Liver (tissue), 9 donors: Measurements from ENCODE around the gene ACER2. TPM values are rescaled to one million over a fixed set of nuclear protein-coding genes. Genes with fewer than 3 reads are reported as not detected.

Source experiments
- DNase-seq: peaks from one replicate; pipeline ENCODE4 v3.0.0-alpha.2; 2017; ENCODE audit warnings: low spot score
- H3K27ac ChIP-seq, 2 donors: one replicate each; pipeline ENCODE4 v1.7.0; 2013; ENCODE audit warnings: inconsistent platforms in 2 of 2, low read length in 2 of 2, control low read depth in 1 of 2, low read depth in 1 of 2, mild to moderate bottlenecking in 1 of 2
- H3K27me3 ChIP-seq, 4 donors: one replicate each; pipeline versions ENCODE4 v1.6.1 to v1.7.0; 2013; ENCODE audit warnings: low read length in 3 of 4, inconsistent platforms in 1 of 4, mild to moderate bottlenecking in 1 of 4, moderate library complexity in 1 of 4; ENCODE audit not compliant: control insufficient read depth in 4 of 4, insufficient read depth in 4 of 4
- H3K36me3 ChIP-seq, 4 donors: one replicate each; pipeline versions ENCODE4 v1.6.1 to v1.7.0; 2013; ENCODE audit warnings: low read length in 3 of 4, mild to moderate bottlenecking in 3 of 4, low read depth in 1 of 4, moderate library complexity in 1 of 4; ENCODE audit not compliant: control insufficient read depth in 4 of 4, insufficient read depth in 3 of 4
- H3K4me1 ChIP-seq, 4 donors: one replicate each; pipeline versions ENCODE4 v1.6.1 to v1.7.0; 2013; ENCODE audit warnings: low read length in 3 of 4, mild to moderate bottlenecking in 3 of 4, moderate library complexity in 1 of 4; ENCODE audit not compliant: control insufficient read depth in 4 of 4, insufficient read depth in 4 of 4
- H3K4me3 ChIP-seq, 3 donors: one replicate each; pipeline versions ENCODE4 v1.6.1 to v1.7.0; 2013; ENCODE audit warnings: low read length in 3 of 3, control low read depth in 1 of 3, low read depth in 1 of 3, mild to moderate bottlenecking in 1 of 3
- H3K9ac ChIP-seq, 2 donors: one replicate each; pipeline ENCODE4 v1.7.0; 2013; ENCODE audit warnings: low read length in 2 of 2, mild to moderate bottlenecking in 2 of 2, moderate library complexity in 2 of 2, control low read depth in 1 of 2, low read depth in 1 of 2
- H3K9me3 ChIP-seq, 4 donors: one replicate each; pipeline versions ENCODE4 v1.6.1 to v1.7.0; 2013; ENCODE audit warnings: low read length in 3 of 4; ENCODE audit not compliant: control insufficient read depth in 4 of 4
- EGR1 ChIP-seq, 2 donors: IDR thresholded peaks; 2 replicates each; pipeline ENCODE4 v1.6.1; 2016 to 2018; ENCODE audit warnings: antibody characterized with exemption in 2 of 2, low read depth in 2 of 2
- FOXA1 ChIP-seq: IDR thresholded peaks from 2 replicates; pipeline ENCODE4 v1.6.1; 2016; ENCODE audit warnings: antibody characterized with exemption
- FOXA2 ChIP-seq: IDR thresholded peaks from 2 replicates; pipeline ENCODE4 v1.6.1; 2016; ENCODE audit warnings: antibody characterized with exemption
- GABPA ChIP-seq, 2 donors: IDR thresholded peaks in 1 of 2; conservative IDR thresholded peaks in 1 of 2; 2 replicates each; pipeline ENCODE4 v1.6.1; 2016; ENCODE audit warnings: antibody characterized with exemption in 2 of 2, mild to moderate bottlenecking in 1 of 2, moderate library complexity in 1 of 2
- HNF4A ChIP-seq, 2 donors: conservative IDR thresholded peaks; 2 replicates each; pipeline ENCODE4 v1.6.1; 2016; ENCODE audit warnings: antibody characterized with exemption in 2 of 2, mild to moderate bottlenecking in 2 of 2
- HNF4G ChIP-seq: IDR thresholded peaks from 2 replicates; pipeline ENCODE4 v1.6.1; 2016; ENCODE audit warnings: antibody characterized with exemption
- NR2F2 ChIP-seq: IDR thresholded peaks from 2 replicates; pipeline ENCODE4 v1.6.1; 2016; ENCODE audit warnings: antibody characterized with exemption
- RAD21 ChIP-seq, 2 donors: IDR thresholded peaks; 2 replicates each; pipeline ENCODE4 v1.6.1; 2016; ENCODE audit warnings: antibody characterized with exemption in 2 of 2, mild to moderate bottlenecking in 2 of 2
- RXRA ChIP-seq, 2 donors: IDR thresholded peaks; 2 replicates each; pipeline ENCODE4 v1.6.1; 2017 to 2018; ENCODE audit warnings: antibody characterized with exemption in 2 of 2, mild to moderate bottlenecking in 1 of 2
- SP1 ChIP-seq: IDR thresholded peaks from 2 replicates; pipeline ENCODE4 v1.6.1; 2018; ENCODE audit warnings: antibody characterized with exemption, mild to moderate bottlenecking
- TAF1 ChIP-seq: conservative IDR thresholded peaks from 2 replicates; pipeline ENCODE4 v1.6.1; 2016; ENCODE audit warnings: antibody characterized with exemption, mild to moderate bottlenecking
- YY1 ChIP-seq: IDR thresholded peaks from 2 replicates; pipeline ENCODE4 v1.6.1; 2016; ENCODE audit warnings: antibody characterized with exemption, mild to moderate bottlenecking
- WGBS: extraction: QIAGEN DNeasy Blood & Tissue Kit; methylation state at CpG from one replicate; pipeline ENCODE4 v1.1.7; 2013; 5-methylcytosine and 5-hydroxymethylcytosine counted together
- polyA plus RNA-seq, 2 donors: library from polyadenylated mRNA; stranded (reverse) in 1 of 2; unstranded in 1 of 2; fragments of 200-250 nt in 1 of 2; fragments of >200 nt in 1 of 2; fragmentation: Nextera tagmentation in 1 of 2; extraction: Ambion mirVana in 1 of 2; gene quantifications; one replicate each; pipeline versions ENCODE4 v1.2.1 to v1.2.3, GENCODE V29; 2013 to 2015
- total RNA-seq, 2 donors: library from RNA; depleted of rRNA; stranded (reverse); fragments of >200 nt; gene quantifications; one replicate each; pipeline ENCODE4 v1.2.3, GENCODE V29; 2014
- TF ChIP-seq, protein P1 (sequence below): IDR thresholded peaks from 2 replicates; pipeline ENCODE4 v1.6.1; 2016; ENCODE audit warnings: antibody characterized with exemption
- TF ChIP-seq, protein P2 (sequence below): IDR thresholded peaks from 2 replicates; pipeline ENCODE4 v1.6.1; 2016; ENCODE audit warnings: antibody characterized with exemption
- TF ChIP-seq, protein P3 (sequence below): fragments of 150-350 bp; IDR thresholded peaks from 2 replicates; pipeline ENCODE4 v1.5.1; 2017; ENCODE audit warnings: improper control_type of control experiment, low read depth, low read length; ENCODE audit not compliant: missing input control
- TF ChIP-seq, protein P4 (sequence below): IDR thresholded peaks from 2 replicates; pipeline ENCODE4 v1.6.1; 2016; ENCODE audit warnings: antibody characterized with exemption
- donor health status: healthy.
- donor health status: healthy.
- donor health status: healthy.
- donor health status: healthy.
- donor health status: healthy.

The ACER2 gene
- total and polyA plus RNA-seq, 4 donors, result 0.47 to 4.0 (median 1.9) TPM

- no peaks in the 10 kb centered on the region for H3K4me1 ChIP-seq
- no peak overlapping the region for H3K4me3 ChIP-seq
- no peak overlapping the region for H3K27ac ChIP-seq
- no peaks in the 10 kb centered on the region for H3K27me3 ChIP-seq
- H3K9ac ChIP-seq, result no peak overlapping the region
- peaks cover 0 to 2% (median 0%) of the 10 kb centered on the region in 4 donors for H3K36me3 ChIP-seq
- DNase-seq, result no peak
- TF ChIP-seq HNF4A (conservative IDR thresholded peaks at IDR 0.05), result no peak
- TF ChIP-seq, protein P1, sequence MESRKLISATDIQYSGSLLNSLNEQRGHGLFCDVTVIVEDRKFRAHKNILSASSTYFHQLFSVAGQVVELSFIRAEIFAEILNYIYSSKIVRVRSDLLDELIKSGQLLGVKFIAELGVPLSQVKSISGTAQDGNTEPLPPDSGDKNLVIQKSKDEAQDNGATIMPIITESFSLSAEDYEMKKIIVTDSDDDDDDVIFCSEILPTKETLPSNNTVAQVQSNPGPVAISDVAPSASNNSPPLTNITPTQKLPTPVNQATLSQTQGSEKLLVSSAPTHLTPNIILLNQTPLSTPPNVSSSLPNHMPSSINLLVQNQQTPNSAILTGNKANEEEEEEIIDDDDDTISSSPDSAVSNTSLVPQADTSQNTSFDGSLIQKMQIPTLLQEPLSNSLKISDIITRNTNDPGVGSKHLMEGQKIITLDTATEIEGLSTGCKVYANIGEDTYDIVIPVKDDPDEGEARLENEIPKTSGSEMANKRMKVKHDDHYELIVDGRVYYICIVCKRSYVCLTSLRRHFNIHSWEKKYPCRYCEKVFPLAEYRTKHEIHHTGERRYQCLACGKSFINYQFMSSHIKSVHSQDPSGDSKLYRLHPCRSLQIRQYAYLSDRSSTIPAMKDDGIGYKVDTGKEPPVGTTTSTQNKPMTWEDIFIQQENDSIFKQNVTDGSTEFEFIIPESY, result no peak
- no peak for TF ChIP-seq FOXA2
- TF ChIP-seq, protein P2, sequence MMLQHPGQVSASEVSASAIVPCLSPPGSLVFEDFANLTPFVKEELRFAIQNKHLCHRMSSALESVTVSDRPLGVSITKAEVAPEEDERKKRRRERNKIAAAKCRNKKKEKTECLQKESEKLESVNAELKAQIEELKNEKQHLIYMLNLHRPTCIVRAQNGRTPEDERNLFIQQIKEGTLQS, result no peak
- TF ChIP-seq FOXA1, result no peak
- TF ChIP-seq EGR1 (IDR thresholded peaks at IDR 0.05; ENCODE audit: low read depth in 2 of 2), result no peak
- no peak for TF ChIP-seq HNF4G
- TF ChIP-seq NR2F2, result no peak
- TF ChIP-seq TAF1, result no peak
- 96% methylated on average over 2 of the region's 2 CpGs for WGBS
- H3K9me3 ChIP-seq, result no peaks in the 10 kb centered on the region
Observed at GRCh38 chr9:19416143-19416542, 7.3 kb downstream of the ACER2 start.

- no peak for DNase-seq
- no peak overlapping the region for H3K27ac ChIP-seq
- no peaks in the 10 kb centered on the region for H3K9me3 ChIP-seq
- peaks cover 0 to 3% (median 0%) of the 10 kb centered on the region in 4 donors for H3K36me3 ChIP-seq
- 92% methylated on average over 1 of the region's 1 CpG for WGBS
- no peak overlapping the region for H3K4me3 ChIP-seq
- no peaks in the 10 kb centered on the region for H3K27me3 ChIP-seq
- TF ChIP-seq YY1 (no peak), EGR1 (IDR thresholded peaks at IDR 0.05; ENCODE audit: low read depth in 2 of 2) (no peak), FOXA1 (no peak), RXRA (IDR thresholded peaks at IDR 0.05) (no peak), NR2F2 (no peak), HNF4A (conservative IDR thresholded peaks at IDR 0.05) (no peak), RAD21 (IDR thresholded peaks at IDR 0.05) (no peak), GABPA (IDR thresholded peaks at IDR 0.05 in 1 of 2, conservative IDR thresholded peaks at IDR 0.05 in 1 of 2) (no peak), HNF4G (no peak), TAF1 (no peak), SP1 (no peak), FOXA2 (no peak)
- TF ChIP-seq, protein P3, sequence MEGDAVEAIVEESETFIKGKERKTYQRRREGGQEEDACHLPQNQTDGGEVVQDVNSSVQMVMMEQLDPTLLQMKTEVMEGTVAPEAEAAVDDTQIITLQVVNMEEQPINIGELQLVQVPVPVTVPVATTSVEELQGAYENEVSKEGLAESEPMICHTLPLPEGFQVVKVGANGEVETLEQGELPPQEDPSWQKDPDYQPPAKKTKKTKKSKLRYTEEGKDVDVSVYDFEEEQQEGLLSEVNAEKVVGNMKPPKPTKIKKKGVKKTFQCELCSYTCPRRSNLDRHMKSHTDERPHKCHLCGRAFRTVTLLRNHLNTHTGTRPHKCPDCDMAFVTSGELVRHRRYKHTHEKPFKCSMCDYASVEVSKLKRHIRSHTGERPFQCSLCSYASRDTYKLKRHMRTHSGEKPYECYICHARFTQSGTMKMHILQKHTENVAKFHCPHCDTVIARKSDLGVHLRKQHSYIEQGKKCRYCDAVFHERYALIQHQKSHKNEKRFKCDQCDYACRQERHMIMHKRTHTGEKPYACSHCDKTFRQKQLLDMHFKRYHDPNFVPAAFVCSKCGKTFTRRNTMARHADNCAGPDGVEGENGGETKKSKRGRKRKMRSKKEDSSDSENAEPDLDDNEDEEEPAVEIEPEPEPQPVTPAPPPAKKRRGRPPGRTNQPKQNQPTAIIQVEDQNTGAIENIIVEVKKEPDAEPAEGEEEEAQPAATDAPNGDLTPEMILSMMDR, result no peak
- TF ChIP-seq, protein P4, sequence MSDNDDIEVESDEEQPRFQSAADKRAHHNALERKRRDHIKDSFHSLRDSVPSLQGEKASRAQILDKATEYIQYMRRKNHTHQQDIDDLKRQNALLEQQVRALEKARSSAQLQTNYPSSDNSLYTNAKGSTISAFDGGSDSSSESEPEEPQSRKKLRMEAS, result no peak
- TF ChIP-seq, protein P2, result no peak
- H3K4me1 ChIP-seq, result no peaks in the 10 kb centered on the region
- H3K9ac ChIP-seq, result no peak overlapping the region
Observed at GRCh38 chr9:19420877-19421276, 12.1 kb downstream of the ACER2 start.
